ENCODE results near the gene SLCO3A1.

Gene SLCO3A1

DNA sequence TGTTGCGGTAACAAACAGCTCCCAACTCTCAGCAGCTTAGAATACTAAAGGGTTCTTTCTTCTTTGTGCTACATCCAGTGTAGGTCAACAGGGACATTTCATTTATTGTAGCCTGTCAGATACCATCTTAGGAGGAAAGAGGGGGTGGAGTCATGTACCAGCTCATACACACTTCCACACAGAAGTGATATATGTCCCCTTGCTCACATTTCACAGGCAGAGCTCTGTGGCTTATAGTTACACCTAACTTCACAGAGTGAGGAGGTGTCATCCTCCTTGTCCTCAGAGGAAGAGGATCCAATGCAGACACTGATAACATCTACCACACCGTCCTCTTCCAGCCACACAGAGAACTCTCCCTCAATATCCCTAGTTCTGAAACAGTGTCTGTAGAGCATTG, 247.2 kb downstream of the SLCO3A1 start:
- DNase-seq (ENCODE audit: low spot score) = no peak

DNA sequence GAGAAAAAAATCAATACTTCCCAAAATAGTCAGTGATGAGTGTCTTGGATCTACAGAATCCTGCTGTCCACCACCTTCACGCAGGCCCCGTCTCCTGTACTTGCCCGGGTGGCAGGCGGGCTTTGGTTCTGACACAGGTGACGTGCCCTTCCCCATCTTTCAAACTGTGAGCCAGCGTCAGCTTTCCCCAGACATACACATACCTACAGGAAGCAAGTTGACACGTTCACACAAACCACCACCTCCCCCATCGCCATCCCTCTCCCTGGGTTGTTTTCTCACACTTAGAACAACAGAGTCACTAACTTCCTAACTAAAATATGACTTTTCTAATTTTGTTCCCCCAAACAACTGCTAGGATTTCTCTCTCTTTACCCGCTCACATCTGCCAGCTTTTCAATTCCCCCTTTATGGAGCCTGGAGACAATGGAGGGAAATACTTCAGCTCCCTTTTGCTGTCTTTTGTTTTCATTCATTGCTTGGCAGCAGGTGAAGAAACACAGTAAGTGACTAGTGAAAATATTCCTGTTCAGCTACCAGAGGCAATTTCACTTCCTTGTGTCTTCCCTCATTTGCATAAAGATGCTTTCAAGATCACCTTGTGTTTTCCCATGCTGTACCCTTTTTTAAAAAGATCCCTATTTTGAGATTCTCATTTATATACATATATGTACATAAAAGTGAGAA, 248.3 kb downstream of the SLCO3A1 start:
- no peak for DNase-seq (ENCODE audit: low spot score)

DNA sequence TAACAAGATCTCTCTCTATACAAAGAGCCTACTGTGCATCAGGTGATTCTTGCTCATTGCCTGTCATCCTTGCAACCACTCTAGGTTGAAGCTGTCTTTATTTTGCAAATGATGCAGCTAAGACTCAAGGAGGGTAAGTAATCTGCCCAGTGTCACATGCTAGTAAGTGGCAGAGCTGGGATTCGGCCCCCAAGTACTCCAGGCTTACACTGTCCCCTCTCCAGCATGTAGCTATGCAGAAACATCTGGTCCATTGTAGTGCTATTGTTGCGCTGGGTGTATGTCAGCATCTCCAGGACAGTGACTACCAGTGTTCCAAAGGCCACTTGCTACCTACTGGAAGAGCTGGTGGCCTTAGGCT, 248.9 kb downstream of the SLCO3A1 start:
- no peak for DNase-seq (ENCODE audit: low spot score)

DNA sequence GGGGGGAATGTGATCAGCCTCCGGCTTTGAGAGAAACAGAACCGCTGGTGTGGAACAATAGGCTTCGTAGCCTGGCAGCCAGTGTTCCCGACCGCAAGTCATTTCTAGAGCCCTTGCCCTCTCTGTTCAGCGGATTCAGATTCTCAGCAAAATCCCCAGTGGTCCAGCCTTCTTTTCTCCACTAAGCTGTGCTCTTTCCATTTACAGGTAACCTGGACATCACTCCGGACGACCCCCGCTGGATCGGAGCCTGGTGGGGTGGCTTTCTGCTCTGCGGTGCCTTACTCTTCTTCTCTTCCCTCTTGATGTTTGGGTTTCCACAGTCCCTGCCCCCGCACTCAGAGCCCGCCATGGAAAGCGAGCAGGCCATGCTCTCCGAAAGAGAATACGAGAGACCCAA, 250.6 kb downstream of the SLCO3A1 start:
- no peak for DNase-seq (ENCODE audit: low spot score)

DNA sequence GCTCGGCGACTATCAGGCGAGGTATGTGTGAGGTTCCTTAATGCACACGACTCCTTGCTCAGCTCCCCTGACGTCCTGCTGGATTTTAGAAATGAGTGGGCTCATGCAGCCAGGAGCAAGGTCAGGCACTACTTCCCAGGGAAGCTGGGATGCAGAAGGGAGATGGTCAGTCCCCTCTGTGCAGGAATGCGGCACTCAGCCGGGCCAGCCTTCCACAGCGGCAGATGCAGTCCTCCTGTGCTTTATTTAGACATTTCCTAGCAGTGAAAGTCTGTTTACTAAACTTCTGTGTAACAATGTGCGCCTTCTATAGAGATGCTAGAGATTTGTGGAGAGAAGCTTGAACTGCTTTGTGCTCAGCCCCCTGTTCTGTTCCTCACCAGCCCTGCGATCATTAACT, 252.1 kb downstream of the SLCO3A1 start:
- DNase-seq (ENCODE audit: low spot score) = no peak

DNA sequence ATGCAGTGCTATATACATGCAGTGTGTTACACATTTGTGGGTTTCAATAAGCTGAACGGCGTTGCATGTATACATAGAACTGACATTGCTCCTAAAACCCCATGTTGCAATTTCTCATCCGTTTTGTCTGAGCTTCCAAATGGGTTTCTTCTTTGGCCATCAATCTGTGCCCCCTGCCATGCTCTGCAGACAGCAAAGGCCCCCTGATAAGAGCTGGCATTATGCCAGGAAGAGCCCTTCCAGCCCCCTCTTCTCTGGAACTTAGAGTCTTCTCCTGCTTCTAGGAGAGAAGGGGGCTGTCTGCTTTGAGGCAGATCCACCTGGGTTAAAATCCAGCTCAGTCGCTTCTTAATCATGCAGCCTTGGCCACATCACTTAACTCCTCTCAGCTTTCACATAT, 254.0 kb downstream of the SLCO3A1 start:
- DNase-seq (ENCODE audit: low spot score) = no peak

DNA sequence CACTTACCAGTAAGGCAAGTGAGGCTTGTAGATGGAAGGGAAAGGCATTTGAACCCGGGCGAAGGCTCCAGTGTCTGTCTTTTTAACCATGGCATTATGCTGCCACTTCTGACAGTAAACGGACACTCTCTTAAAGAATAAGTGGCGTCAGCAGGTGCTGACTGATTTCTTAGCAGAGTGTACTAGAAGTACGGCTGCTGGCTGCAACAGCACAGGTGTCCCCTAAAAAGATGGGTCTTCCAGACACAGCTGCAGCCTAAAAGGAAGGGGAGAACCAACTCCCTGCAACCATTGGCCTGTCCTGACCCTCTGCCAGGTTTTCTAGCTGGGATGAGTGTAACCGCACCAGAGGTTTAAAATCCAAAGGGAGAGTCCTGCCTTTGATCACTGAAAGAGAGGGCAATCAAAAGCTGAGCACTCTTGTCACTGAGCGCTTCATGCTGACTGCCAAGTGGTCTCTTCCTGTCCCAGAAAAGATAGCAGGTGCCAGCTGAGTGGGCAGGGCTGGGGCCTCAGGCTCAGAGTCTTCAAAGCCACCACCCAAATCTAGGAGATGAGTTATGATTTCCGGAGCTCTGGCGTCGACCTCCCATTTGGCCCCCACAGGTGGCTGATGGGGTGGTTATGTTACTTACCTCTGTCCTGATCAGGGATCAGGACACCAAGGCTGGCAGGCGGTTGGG, 255.8 kb downstream of the SLCO3A1 start:
- peak; percentile 83 for DNase-seq (ENCODE audit: low spot score)

DNA sequence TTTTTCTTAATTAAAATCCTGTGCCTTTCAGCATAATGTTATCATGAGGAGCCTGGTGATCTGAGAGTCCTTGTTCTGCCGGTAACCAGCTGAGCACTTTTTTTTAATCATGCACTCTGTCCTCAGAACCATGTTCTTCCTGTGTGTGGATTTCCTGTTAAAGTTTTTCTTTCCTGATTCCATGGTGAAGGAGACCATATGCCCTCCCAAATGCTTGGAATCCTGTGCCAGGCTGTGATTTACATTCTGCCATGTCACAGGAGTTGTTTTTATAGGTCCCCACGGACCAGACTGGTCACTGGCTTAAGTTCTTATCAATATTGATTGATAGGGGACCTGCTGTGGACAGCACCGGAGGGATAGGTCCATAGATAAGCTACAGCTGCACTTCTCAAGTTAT, 257.8 kb downstream of the SLCO3A1 start:
- DNase-seq (ENCODE audit: low spot score) = no peak

DNA sequence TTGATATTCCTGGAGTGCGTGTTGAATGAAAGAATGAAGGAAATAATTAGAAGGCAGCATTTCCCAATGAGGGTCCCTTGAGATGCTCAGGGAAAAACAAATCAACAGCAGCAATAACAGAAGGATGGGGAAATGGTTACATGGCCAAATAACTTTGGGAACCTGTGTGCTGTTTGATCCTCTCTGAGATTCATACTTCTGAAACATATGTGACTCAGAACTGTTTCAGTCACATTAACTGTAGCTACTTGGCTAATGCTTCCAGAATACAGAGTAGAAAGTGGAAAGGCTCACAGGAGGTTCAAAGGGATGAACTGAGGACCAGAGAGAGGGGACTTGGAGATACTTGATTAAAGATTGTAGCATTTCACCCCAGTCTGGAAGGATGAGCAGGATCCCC, 258.2 kb downstream of the SLCO3A1 start:
- no peak for DNase-seq (ENCODE audit: low spot score)

DNA sequence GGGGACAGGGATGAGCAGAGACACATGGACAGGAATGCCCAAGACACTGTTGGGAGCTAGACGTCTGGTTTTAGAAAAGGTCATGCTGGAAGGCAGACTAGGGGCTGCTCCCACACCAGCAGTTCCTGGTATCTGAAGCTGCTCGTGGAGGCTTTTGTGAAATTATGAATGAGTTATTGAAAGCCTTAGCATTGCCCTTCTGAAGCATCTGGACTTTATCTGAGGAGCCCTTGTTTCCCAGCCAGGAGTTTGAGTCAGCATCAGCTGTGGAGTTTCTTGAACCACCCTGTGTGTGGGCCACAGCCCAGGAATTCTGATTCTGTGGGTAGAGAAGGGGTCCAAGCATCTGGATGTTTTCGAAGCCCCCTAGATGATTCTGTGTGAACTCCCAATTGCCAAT, 258.7 kb downstream of the SLCO3A1 start:
- DNase-seq (ENCODE audit: low spot score) = no peak

DNA sequence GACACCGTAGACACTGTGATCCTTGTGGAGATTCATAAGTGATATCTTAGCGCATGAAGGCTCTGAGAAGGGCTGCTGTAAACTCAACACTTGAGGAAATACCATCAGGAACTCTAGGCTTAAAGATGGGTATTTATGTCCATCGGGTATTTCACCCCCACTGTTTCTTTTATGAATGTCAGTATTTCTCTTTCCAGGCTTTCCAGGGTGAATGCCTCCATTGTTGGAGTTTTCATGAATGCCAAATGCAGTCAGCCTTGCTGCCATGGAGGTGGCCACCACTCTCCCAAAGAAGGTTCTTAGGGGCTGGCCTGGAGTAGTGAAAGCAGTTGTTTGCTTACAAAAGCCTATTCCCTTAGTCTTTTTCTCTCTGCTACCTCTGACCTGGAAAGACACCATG, 259.2 kb downstream of the SLCO3A1 start:
- DNase-seq (ENCODE audit: low spot score) = no peak

DNA sequence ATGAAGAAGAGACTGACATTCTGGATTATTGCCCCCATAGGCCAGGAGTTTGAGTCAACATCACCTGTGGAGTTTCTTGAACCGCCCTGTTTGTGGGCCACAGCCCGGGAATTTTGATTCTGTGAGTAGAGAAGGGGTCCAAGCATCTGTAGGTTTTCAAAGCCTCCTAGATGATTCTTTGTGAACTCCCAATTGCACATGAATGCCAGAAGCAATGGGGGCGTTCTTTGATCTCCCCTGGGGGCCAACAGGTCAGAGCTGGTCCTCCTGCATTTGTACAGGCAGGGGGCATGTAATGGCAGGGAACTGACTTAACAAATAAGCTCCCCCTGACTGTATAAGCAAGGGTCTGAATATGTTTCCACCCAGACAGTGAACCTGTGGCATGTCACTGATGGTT, 260.3 kb downstream of the SLCO3A1 start:
- DNase-seq (ENCODE audit: low spot score) = no peak

DNA sequence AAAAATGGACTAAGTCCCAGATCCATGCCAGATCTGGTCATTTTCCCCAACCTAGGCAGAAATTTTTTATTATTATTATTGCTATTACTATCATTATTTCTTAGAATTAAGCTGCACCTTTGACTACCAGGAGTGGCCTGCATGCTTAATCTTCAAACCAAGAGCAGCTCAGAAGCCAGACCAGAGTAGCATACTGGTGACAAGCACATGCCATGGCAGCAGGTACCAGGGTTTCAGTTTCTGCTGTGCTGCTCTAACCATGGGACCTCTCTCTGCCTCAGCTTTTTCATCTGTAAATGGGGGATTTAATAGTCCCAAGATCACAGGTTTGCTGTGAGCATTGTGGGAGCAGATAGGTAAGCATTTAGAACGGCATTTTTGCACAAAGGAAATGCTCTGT, 262.3 kb downstream of the SLCO3A1 start:
- no peak for DNase-seq (ENCODE audit: low spot score)

DNA sequence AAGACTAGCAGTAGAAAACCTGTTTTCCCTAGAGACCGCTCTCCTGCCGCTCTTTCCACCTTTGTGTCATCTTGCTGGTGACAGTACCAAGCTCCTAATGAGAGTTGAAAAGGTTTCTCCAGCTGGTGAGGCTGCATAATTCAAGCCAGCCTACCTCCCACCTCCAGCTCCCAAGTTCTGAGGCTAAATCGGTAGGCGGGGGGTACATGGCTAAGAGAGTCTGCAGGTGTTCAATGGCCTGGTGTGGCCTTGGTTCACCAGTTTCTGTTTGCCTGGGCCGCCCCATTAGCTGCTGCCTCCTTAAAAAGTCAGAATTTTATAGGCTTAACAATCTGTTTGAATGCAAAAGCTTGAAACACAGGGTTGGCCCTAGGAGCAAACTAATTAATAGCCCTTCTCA, 262.8 kb downstream of the SLCO3A1 start:
- DNase-seq (ENCODE audit: low spot score) = no peak

DNA sequence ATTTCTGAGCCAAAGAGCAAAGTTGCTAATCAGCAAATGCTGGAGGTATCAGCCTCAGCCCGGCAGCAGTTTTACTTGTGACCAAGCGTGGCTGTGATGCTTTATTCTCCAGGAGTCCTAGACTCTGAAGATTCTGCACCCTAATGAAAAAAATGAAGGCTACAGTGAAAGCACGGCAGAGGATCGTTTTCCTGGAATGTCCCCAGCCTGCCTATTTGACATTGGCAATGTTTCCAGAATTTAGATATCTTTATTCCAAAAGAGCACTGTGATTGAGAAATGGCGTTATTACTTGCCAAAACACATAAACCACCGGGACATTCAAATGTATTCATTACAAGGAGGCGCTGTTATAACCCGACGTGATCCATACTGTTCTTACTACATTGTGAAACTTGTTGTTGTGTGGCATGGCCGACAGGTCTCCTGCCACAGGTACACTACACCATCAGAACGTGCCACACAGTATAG, 263.8 kb downstream of the SLCO3A1 start:
- DNase-seq (ENCODE audit: low spot score) = no peak

DNA sequence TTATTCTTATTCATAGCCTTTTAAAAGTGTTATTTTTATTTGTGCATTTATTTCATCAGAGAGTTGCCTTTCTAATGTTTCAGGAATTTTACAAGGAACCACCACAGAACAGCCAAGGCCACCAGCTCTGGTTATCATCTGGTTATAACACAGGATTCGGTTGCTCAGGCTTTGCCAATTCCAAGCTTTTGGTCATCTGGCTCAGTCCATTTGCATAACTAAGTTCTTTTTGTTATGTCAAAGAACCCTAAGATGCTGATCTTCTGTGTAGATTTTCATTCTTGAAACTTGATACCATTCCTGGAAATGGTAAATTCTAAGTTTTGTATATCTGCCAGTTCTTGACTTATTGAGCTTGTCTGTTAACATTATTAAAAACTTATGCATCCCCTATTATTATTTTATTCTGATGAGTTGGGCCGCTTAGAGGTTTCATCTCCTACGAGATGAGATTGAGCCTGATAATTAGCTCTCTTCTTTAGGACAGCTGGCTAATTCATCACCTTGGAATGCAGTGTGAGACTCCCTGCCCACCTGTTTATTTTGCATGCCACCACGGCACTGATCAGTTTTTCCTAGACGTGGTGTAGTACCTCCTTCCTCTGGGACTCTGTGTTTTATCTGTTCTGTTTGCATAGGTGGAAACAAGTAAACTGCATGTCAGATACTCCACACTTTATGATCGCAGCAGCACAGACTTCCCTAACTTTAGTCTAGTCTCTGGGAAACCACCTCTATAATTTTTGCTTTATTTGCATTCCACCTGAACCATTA, 264.8 kb downstream of the SLCO3A1 start:
- no peak for DNase-seq (ENCODE audit: low spot score)

DNA sequence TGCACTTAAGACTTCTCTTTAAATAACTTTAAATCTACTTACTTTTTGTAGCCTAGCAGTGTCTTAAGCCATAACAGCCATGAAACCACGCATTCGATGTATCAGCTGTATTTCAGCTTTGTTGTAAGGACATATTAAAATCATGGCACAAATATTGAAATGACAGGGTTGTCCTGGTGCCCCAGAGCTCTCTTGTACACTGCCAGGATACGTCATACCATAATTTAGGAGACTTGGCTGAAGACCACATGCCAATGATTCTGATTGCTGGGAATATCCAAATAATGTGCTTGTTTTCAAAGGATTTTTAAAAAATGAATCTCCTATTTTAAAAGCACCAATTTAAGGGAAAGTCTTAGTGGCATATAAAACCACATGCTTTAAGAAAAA, 265.4 kb downstream of the SLCO3A1 start:
- DNase-seq (ENCODE audit: low spot score) = no peak

DNA sequence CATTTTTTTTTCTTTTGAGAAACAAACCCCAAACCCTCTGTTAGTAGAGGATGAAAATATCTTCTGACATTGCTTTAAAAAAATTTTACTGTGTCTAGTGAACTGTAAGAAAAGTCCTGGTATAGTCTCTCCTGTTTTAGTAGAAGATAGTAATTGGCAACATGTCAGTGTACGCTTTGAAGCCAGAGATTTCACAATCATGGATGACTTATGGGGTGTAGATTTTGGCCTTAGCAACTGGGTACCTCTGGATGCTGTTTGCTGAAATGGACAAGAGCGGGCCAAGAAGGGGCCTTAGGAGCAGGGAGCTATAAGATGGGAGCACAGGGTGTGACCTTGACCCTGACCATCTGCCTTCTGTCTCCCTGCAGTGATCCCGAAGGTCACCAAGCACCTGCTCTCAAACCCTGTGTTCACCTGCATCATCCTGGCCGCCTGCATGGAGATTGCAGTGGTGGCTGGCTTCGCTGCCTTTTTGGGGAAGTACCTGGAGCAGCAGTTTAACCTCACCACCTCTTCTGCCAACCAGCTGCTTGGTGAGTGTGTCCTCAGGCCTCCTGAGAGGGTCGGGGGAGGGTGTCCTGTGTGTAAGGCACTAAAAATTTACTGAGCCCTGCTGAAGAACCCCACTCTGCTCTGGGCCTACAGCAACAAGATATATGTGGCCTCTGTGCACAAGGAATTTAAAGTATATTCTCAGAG, 266.7 kb downstream of the SLCO3A1 start:
- no peak for DNase-seq (ENCODE audit: low spot score)

DNA sequence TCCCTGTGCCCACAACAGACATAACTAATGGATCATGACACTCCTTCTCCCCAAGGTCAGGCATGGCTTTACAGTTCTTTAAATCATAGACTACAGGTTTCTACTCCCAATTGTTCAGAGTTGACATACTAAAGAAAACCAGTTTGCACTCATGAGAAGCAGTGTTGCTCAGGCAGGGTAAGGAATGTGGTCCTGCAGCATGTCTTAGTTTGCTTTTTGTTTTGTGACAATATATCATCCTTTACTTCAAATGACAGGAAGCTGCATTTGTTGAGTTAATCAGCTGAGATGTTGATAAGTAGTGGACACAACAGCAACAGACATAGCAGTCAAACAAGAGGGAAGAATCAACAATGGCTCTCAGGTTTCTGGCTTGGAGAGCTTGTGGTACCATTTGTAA, 267.5 kb downstream of the SLCO3A1 start:
- DNase-seq (ENCODE audit: low spot score) = no peak

DNA sequence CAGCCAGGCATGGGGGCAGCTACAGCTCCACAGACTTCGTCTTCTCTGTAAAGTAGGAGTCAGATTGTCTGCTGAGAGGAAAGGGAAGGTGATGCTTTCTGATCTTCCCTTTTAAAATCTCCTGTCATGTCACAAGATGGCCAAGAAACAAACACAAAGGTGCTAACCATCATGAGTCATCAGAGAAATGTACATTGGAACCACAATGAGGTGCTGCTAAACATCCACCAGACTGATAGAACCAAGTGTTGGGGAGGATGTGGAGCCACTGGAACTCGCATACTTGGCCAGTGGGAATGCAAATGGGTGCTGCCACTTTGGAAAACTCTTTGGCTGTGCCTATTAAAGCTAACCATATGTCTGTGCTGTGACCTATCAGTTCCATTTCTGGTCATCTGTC, 268.8 kb downstream of the SLCO3A1 start:
- DNase-seq (ENCODE audit: low spot score) = no peak

DNA sequence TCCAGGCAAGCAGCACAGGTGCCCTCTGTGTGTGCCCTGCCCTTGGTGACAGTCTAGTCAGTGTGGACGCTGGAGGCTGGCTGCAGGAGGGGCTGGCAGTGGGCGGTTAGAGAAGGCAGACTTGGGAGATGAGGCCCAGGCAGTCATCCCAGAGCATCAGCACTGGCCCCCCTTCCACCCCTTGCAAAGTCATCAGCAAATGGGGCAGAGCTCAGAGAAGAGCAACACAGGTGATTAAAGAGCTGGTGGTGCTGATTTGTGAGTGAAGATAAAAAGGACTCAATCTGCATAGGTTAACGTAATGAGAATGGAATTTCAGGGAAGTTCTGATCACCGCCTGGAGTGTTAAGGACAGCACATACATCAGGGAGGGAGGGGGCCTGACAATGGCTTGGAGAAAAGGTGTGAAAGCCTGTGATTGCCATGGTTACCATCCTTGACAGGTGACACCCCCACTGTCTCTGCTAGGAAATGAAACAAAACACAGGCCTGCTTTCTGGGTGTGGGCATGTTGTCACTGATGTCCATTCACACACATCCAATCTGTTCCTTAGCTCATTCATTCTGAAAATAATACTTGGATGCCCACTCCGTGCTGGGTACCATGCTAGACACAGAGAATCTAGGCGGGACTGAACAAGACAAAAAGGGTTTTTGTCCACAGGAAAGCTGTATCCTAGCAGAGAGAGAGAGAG, 270.6 kb downstream of the SLCO3A1 start:
- peak; percentile 63 for DNase-seq (ENCODE audit: low spot score)

DNA sequence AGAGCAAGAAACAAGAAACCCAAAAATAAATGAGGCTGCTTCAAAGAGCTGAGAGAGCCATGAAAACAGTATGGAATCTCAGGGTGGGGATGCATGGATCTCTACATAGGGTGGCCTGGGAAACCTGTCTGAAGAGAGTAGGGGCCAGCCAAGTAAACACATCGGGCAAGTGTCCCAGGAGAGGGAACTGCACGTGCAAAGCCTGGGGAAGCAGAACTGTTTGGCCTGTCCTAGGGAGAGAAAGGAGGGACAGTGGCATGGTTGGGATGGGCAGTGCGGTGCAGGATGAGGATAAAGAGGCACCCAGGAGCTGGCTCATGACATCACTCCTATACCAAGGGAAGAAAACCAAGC, 271.1 kb downstream of the SLCO3A1 start:
- DNase-seq (ENCODE audit: low spot score) = no peak

Measured in SW480 (cell line).